Body of pancreas (tissue), 4 donors: ENCODE data around the gene SPOCK3. TPM values are rescaled to one million over a fixed set of nuclear protein-coding genes. Genes with fewer than 3 reads are reported as not detected.

Source experiments
- ATAC-seq: fragments of 150-250 bp; one replicate; pipeline ENCODE4 v1.9.1; 2016
- DNase-seq, 4 donors: peaks; one replicate each; pipeline ENCODE4 v3.0.0-alpha.2; 2019
- H3K27ac ChIP-seq, 4 donors: fragments of 200-600 bp; sonication (generic); 1 replicate in 3 of 4; 2 replicates in 1 of 4; pipeline versions ENCODE4 v1.5.1 to v1.6.1; 2016 to 2019; ENCODE audit warnings: mild to moderate bottlenecking in 1 of 4, mixed read lengths in 1 of 4, moderate library complexity in 1 of 4
- H3K27me3 ChIP-seq, 2 donors: fragments of 200-600 bp; sonication (generic); one replicate each; pipeline ENCODE4 v1.6.0; 2016; ENCODE audit warnings: mild to moderate bottlenecking in 1 of 2
- H3K36me3 ChIP-seq, 2 donors: fragments of 200-600 bp; sonication (generic); replicated peaks in 1 of 2; 2 replicates each; pipeline ENCODE4 v1.5.1; 2016; ENCODE audit warnings: low read depth in 2 of 2; ENCODE audit not compliant: insufficient read depth in 1 of 2
- H3K4me1 ChIP-seq: fragments of 200-600 bp; sonication (generic); one replicate; pipeline ENCODE4 v1.6.0; 2016
- H3K4me3 ChIP-seq, 2 donors: fragments of 200-600 bp; sonication (generic); 1 replicate in 1 of 2; 2 replicates in 1 of 2; pipeline ENCODE4 v1.5.1; 2016 to 2019
- H3K9me3 ChIP-seq, 3 donors: fragments of 200-600 bp; sonication (generic); 1 replicate in 2 of 3; 2 replicates in 1 of 3; pipeline ENCODE4 v1.5.1; 2016
- POLR2A ChIP-seq, 3 donors: fragments of 450-650 bp; IDR thresholded peaks; one replicate each; pipeline ENCODE4 v1.6.1; 2016; ENCODE audit warnings: antibody characterized with exemption in 3 of 3, mild to moderate bottlenecking in 2 of 3
- WGBS, 2 donors: methylation state at CpG; one replicate each; pipeline ENCODE4 v1.1.5; 2017; 5-methylcytosine and 5-hydroxymethylcytosine counted together
- intact Hi-C: fragments of 100-400 bp; cut with DNase I; formaldehyde crosslinking; loops from one replicate; pipeline ENCODE4 v1.15.1; 2023
- total RNA-seq, 2 donors: library from RNA; depleted of rRNA; stranded (reverse); fragments of >200 nt; gene quantifications; one replicate each; pipeline ENCODE4 v1.1.0, GENCODE V29; 2016
- TF ChIP-seq, protein P1 (sequence below), 7 experiments: fragments of 450-650 bp in 4 of 7; fragments of 200-600 bp in 3 of 7; sonication (generic) in 3 of 7; IDR thresholded peaks; one replicate each; pipeline ENCODE4 v1.5.1; 2016 to 2019; ENCODE audit warnings: antibody characterized with exemption in 7 of 7

Gene SPOCK3
- total RNA-seq, 2 donors from 2014 or later, result not detected

DNA sequence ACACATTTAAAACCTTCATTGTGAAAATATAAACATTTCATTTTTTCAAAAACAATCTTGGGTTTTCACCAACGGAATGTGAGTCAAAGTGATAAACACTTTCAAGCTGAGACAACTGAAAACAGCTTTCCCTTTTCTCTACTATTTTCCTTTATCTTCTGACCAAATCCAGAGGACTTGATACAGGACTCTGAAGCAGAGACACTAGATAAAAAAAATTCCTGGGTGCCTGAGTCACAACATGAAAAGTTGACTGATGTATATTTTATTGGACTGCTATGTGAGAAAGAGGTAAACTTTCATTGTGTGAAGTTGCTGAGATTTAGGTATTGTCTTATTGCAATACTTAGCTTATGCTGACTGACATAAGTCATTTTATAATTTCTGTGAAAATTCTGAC is 411.2 kb downstream of the SPOCK3 start:
- TF ChIP-seq, protein P1, sequence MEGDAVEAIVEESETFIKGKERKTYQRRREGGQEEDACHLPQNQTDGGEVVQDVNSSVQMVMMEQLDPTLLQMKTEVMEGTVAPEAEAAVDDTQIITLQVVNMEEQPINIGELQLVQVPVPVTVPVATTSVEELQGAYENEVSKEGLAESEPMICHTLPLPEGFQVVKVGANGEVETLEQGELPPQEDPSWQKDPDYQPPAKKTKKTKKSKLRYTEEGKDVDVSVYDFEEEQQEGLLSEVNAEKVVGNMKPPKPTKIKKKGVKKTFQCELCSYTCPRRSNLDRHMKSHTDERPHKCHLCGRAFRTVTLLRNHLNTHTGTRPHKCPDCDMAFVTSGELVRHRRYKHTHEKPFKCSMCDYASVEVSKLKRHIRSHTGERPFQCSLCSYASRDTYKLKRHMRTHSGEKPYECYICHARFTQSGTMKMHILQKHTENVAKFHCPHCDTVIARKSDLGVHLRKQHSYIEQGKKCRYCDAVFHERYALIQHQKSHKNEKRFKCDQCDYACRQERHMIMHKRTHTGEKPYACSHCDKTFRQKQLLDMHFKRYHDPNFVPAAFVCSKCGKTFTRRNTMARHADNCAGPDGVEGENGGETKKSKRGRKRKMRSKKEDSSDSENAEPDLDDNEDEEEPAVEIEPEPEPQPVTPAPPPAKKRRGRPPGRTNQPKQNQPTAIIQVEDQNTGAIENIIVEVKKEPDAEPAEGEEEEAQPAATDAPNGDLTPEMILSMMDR (IDR thresholded peaks at IDR 0.05), result no peak
- TF ChIP-seq POLR2A (IDR thresholded peaks at IDR 0.05), result no peak
- H3K36me3 ChIP-seq, result no peaks in the 10 kb centered on the region
- no peak overlapping the region for H3K27ac ChIP-seq
- H3K9me3 ChIP-seq, result no peaks in the 10 kb centered on the region
- intact Hi-C loops, result no loop called here
- H3K27me3 ChIP-seq, result no peaks in the 10 kb centered on the region
- 67 to 77% methylated on average over 1 of the region's 1 CpG for WGBS, 2 donors
- peaks cover 8% of the 10 kb centered on the region for H3K4me1 ChIP-seq
- ATAC-seq, result no peak
- no peak overlapping the region for H3K4me3 ChIP-seq
- no peak for DNase-seq

DNA sequence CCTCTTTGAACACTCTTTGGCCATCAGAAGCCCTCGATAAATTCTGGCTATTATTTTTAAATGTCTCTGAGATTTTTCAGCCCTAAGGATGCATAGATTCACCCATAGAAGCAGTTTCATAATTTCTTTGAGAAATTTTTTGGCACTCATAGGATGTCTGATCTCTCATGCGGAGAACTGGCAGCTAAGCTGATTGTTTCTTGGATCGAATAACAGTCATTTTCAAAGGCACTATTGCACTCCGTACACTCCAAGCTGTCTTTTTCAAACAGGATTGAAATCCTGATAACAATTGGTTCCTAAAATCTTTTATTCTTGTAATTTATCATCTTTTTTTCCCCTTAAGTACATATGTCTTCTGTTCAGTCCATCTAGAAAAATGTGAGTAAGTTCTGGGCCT is 411.9 kb downstream of the SPOCK3 start:
- intact Hi-C loops, result no loop called here
- DNase-seq (no peak), ATAC-seq (no peak)
- Histone ChIP-seq H3K9me3 (no peaks in the 10 kb centered on the region), H3K4me3 (no peak overlapping the region), H3K27ac (no peak overlapping the region), H3K36me3 (no peaks in the 10 kb centered on the region), H3K4me1 (peaks cover 5% of the 10 kb centered on the region), H3K27me3 (no peaks in the 10 kb centered on the region)
- no peak for TF ChIP-seq POLR2A (IDR thresholded peaks at IDR 0.05)
- TF ChIP-seq, protein P1 (IDR thresholded peaks at IDR 0.05), result no peak
- 84 to 88% methylated on average over 4 of the region's 4 CpGs for WGBS, 2 donors

DNA sequence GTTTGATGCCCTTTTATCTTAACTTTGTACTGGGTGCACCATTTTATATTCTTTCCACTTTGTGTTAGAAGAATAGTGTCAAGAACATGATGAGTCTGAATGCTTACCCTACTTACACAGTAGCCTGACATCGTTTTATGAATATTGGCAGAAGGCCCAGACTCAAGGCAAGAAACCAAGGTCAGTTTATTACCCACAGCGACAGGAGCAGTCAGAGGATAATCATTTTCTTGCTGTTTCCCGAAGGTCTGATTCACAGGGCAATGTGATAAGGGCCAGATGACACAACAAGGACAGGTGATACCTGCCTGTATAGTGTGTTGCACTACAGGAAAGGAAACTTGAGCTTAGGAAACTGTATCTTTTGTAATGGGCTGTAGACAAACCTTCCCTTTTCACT is 417.4 kb downstream of the SPOCK3 start:
- ATAC-seq, result peak; percentile 79
- peak in 2 of 4 donors; percentile 9 to 49 for DNase-seq

DNA sequence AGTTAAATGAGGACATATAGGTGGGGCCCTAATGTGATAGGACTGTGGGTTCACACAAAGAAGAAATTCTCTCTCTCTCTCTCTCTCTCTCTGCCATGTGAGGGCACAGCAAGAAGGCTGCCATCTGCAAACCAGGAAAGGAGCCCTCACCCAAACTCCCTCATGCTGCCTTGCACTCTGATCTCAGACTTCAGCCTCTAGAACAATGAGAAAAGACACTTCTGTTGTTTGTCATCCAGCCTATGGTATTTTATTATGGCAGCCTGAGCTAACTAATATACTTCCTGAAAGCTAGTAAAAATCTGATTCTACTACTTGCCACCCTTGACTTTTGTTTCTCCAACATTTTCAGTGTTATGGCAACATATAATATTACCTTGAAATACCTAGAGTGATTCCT is 425.9 kb downstream of the SPOCK3 start:
- ATAC-seq (no peak), DNase-seq (no peak)
- TF ChIP-seq, protein P1 (IDR thresholded peaks at IDR 0.05), result no peak
- no peak for TF ChIP-seq POLR2A (IDR thresholded peaks at IDR 0.05)
- Histone ChIP-seq H3K4me1 (no peaks in the 10 kb centered on the region), H3K27ac (no peak overlapping the region), H3K36me3 (no peaks in the 10 kb centered on the region), H3K27me3 (no peaks in the 10 kb centered on the region), H3K9me3 (no peaks in the 10 kb centered on the region), H3K4me3 (no peak overlapping the region)
- intact Hi-C loops, result no loop called here

More for the DNA sequence above, 417.4 kb downstream of the SPOCK3 start:
- 0 to 6% methylated on average over 3 of the region's 3 CpGs for WGBS, 2 donors
- TF ChIP-seq, protein P1 (IDR thresholded peaks at IDR 0.05), result no peak
- no peak for TF ChIP-seq POLR2A (IDR thresholded peaks at IDR 0.05)
- no peak overlapping the region for H3K27ac ChIP-seq
- peaks cover 5% of the 10 kb centered on the region for H3K4me1 ChIP-seq
- intact Hi-C loops, result no loop called here
- no peak overlapping the region for H3K4me3 ChIP-seq
- no peaks in the 10 kb centered on the region for H3K27me3 ChIP-seq
- H3K36me3 ChIP-seq, result no peaks in the 10 kb centered on the region
- H3K9me3 ChIP-seq, result no peaks in the 10 kb centered on the region

DNA sequence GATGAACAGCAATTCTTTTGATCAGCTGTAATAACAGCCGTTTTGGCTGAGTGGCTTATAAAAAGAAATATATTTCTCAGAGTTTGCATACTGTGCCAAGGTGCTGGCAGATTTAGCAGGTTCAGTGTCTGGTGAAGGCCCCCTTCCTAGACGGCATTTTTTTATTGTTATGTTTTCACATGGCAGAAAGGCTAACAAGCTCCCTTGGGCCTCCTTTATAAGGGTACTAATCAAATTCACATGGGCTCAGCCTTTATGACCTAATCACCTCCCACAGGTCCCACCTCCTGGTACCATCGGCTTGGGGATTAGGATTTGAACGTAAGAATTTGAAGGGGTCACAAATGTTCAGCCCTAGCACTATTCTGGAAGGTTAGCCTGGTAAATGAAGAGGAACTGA is 431.9 kb downstream of the SPOCK3 start:
- no peaks in the 10 kb centered on the region for H3K36me3 ChIP-seq
- no peaks in the 10 kb centered on the region for H3K9me3 ChIP-seq
- no peak for DNase-seq
- intact Hi-C loops, result no loop called here
- TF ChIP-seq POLR2A (IDR thresholded peaks at IDR 0.05), result no peak
- TF ChIP-seq, protein P1 (IDR thresholded peaks at IDR 0.05), result no peak
- no peak overlapping the region for H3K27ac ChIP-seq
- WGBS, 2 donors, result 70 to 75% methylated on average over 4 of the region's 4 CpGs
- no peak overlapping the region for H3K4me3 ChIP-seq
- no peaks in the 10 kb centered on the region for H3K27me3 ChIP-seq
- H3K4me1 ChIP-seq, result no peaks in the 10 kb centered on the region
- no peak for ATAC-seq
